GM23248 (cell line): ENCODE results near the gene SERPINB2. TPM values are rescaled to one million over a fixed set of nuclear protein-coding genes. Genes with fewer than 3 reads are reported as not detected.

Experiments
- DNase-seq: peaks from one replicate; pipeline ENCODE4 v3.0.0-alpha.2; 2015
- H2AFZ ChIP-seq: fragments of 200-600 bp; sonication (generic); 2 replicates; pipeline ENCODE4 v1.6.1; 2016; ENCODE audit warnings: antibody characterized with exemption
- H3F3A ChIP-seq: fragments of 200-600 bp; sonication (generic); 2 replicates; pipeline ENCODE4 v1.6.1; 2016; ENCODE audit warnings: mild to moderate bottlenecking, antibody characterized with exemption, mixed run types; ENCODE audit not compliant: insufficient read depth
- H3K27ac ChIP-seq: fragments of 200-600 bp; sonication (generic); 2 replicates; pipeline ENCODE4 v1.5.1; 2016; ENCODE audit warnings: mild to moderate bottlenecking
- H3K27me3 ChIP-seq: fragments of 200-600 bp; sonication (generic); replicated peaks from 2 replicates; pipeline ENCODE4 v1.6.1; 2016; ENCODE audit warnings: mild to moderate bottlenecking; ENCODE audit not compliant: insufficient read depth
- H3K36me3 ChIP-seq: fragments of 200-600 bp; sonication (generic); 2 replicates; pipeline ENCODE4 v1.6.1; 2016; ENCODE audit warnings: low read depth, mild to moderate bottlenecking
- H3K4me1 ChIP-seq: fragments of 200-600 bp; sonication (generic); 2 replicates; pipeline ENCODE4 v1.6.1; 2016; ENCODE audit warnings: mild to moderate bottlenecking; ENCODE audit not compliant: insufficient read depth
- H3K4me2 ChIP-seq: fragments of 200-600 bp; sonication (generic); one replicate; pipeline ENCODE4 v1.6.1; 2016; ENCODE audit warnings: mild to moderate bottlenecking; ENCODE audit not compliant: unreplicated experiment
- H3K4me3 ChIP-seq: fragments of 200-600 bp; sonication (generic); 2 replicates; pipeline ENCODE4 v1.5.1; 2016; ENCODE audit warnings: mild to moderate bottlenecking
- H3K79me2 ChIP-seq: fragments of 200-600 bp; sonication (generic); 2 replicates; pipeline ENCODE4 v1.6.1; 2016; ENCODE audit warnings: mild to moderate bottlenecking; ENCODE audit not compliant: insufficient read depth
- H3K9ac ChIP-seq: fragments of 200-600 bp; sonication (generic); 2 replicates; pipeline ENCODE4 v1.6.1; 2016; ENCODE audit warnings: mild to moderate bottlenecking
- H3K9me2 ChIP-seq: fragments of 200-600 bp; sonication (generic); 2 replicates; pipeline ENCODE4 v1.6.1; 2016; ENCODE audit warnings: mixed run types, mild to moderate bottlenecking, moderate library complexity; ENCODE audit not compliant: insufficient read depth
- H3K9me3 ChIP-seq: fragments of 200-600 bp; sonication (generic); one replicate; pipeline ENCODE4 v1.6.1; 2017; ENCODE audit warnings: low read depth
- H4K20me1 ChIP-seq: fragments of 200-600 bp; sonication (generic); 2 replicates; pipeline ENCODE4 v1.6.0; 2016; ENCODE audit not compliant: insufficient read depth
- EZH2 ChIP-seq: fragments of 200-600 bp; sonication (generic); IDR thresholded peaks from 2 replicates; pipeline ENCODE4 v1.6.1; 2018; ENCODE audit warnings: antibody characterized with exemption, mild to moderate bottlenecking; ENCODE audit not compliant: insufficient read depth, poor library complexity, severe bottlenecking
- EZH2phosphoT487 ChIP-seq: fragments of 200-600 bp; sonication (generic); IDR thresholded peaks from 2 replicates; pipeline ENCODE4 v1.6.1; 2018; ENCODE audit warnings: antibody characterized with exemption, moderate library complexity, mild to moderate bottlenecking, low read depth; ENCODE audit not compliant: insufficient read depth
- WGBS, 2 experiments: methylation state at CpG; one replicate each; pipeline ENCODE4 v1.1.6; 2015 to 2017; ENCODE audit warnings: low lambda C conversion rate in 2 of 2, low coverage in 1 of 2; ENCODE audit errors: missing lambda C conversion rate in 2 of 2; 5-methylcytosine and 5-hydroxymethylcytosine counted together
- in situ Hi-C: fragments of 300-500 bp; cut with MboI; formaldehyde crosslinking; loops from 2 replicates; pipeline ENCODE4 v1.15.0; 2020
- polyA plus RNA-seq: library from polyadenylated mRNA; unstranded; fragments of >200 nt; fragmentation: Nextera tagmentation; extraction: Ambion mirVana; gene quantifications from 2 replicates; pipeline ENCODE4 v1.2.1, GENCODE V29; 2016
- total RNA-seq: library from RNA; depleted of rRNA; stranded (reverse); fragments of >200 nt; shearing (Covaris generic); gene quantifications from 2 replicates; pipeline ENCODE4 v1.2.3, GENCODE V29; 2014

Gene SERPINB2
- total and polyA plus RNA-seq, 2 experiments from 2014 or later = 6.1 to 10.7 TPM

- Histone ChIP-seq H3K36me3 (no peaks in the 10 kb centered on the region), H3K4me1 (peaks cover 34% of the 10 kb centered on the region), H3K4me2 (peak overlapping the region; percentile 69), H3K27ac (peak overlapping the region; percentile 97), H3K4me3 (peak overlapping the region; percentile 24; the same call in 1 of the 2 replicates), H2AFZ (peak overlapping the region; percentile 68), H3K79me2 (no peaks in the 10 kb centered on the region), H3F3A (peaks cover 5% of the 10 kb centered on the region), H3K9ac (peak overlapping the region; percentile 72), H3K9me2 (no peaks in the 10 kb centered on the region), H3K9me3 (no peaks in the 10 kb centered on the region), H3K27me3 (no peaks in the 10 kb centered on the region), H4K20me1 (no peaks in the 10 kb centered on the region)
- WGBS, 2 experiments = 22 to 25% methylated on average over 3 of the region's 3 CpGs
- in situ Hi-C loops = no loop called here
- no peak for TF ChIP-seq EZH2phosphoT487
- TF ChIP-seq EZH2 = no peak
- peak; percentile 86 for DNase-seq
Measured at GRCh38 chr18:63869851-63870250, 17.7 kb upstream of the SERPINB2 start.

- 32 to 47% methylated on average over 1 of the region's 1 CpG for WGBS, 2 experiments
- peaks cover 5% of the 10 kb centered on the region for H3F3A ChIP-seq
- H3K27ac ChIP-seq = no peak overlapping the region
- in situ Hi-C loops = no loop called here
- no peaks in the 10 kb centered on the region for H3K27me3 ChIP-seq
- H3K9me2 ChIP-seq = no peaks in the 10 kb centered on the region
- H4K20me1 ChIP-seq = no peaks in the 10 kb centered on the region
- H3K9ac ChIP-seq = no peak overlapping the region
- no peak overlapping the region for H2AFZ ChIP-seq
- TF ChIP-seq EZH2 (no peak), EZH2phosphoT487 (no peak)
- DNase-seq = no peak
- H3K4me3 ChIP-seq = no peak overlapping the region
- no peaks in the 10 kb centered on the region for H3K79me2 ChIP-seq
- no peak overlapping the region for H3K4me2 ChIP-seq
- H3K9me3 ChIP-seq = no peaks in the 10 kb centered on the region
- H3K4me1 ChIP-seq = peaks cover 34% of the 10 kb centered on the region
- H3K36me3 ChIP-seq = no peaks in the 10 kb centered on the region
Measured at GRCh38 chr18:63871836-63872235, 15.7 kb upstream of the SERPINB2 start.

DNA sequence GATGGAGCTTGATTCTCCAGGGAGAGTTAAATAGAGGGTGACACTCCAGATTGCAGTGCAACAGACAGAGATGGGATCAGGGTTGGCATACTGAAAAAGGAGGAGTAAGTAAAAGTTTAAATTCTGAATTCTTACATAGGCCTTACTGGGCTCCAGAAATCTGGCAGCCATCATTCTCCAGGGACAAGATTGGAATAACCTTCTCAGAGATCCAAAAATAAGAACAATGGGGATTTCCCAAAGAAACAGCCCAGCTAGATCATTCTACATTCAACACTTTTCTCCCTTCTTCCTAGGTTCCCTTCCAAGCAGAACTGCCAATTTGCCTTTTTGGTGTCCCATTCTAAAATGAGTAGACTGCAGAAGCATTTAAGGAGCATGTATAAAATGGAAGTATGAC, 14.9 kb upstream of the SERPINB2 start:
- Histone ChIP-seq H3K36me3 (no peaks in the 10 kb centered on the region), H2AFZ (no peak overlapping the region), H3K27me3 (no peaks in the 10 kb centered on the region), H3K4me2 (no peak overlapping the region), H3K9me2 (no peaks in the 10 kb centered on the region), H3K4me3 (no peak overlapping the region), H3K79me2 (no peaks in the 10 kb centered on the region), H3K27ac (no peak overlapping the region), H3K9me3 (no peaks in the 10 kb centered on the region), H4K20me1 (no peaks in the 10 kb centered on the region), H3F3A (peaks cover 5% of the 10 kb centered on the region), H3K4me1 (peaks cover 26% of the 10 kb centered on the region), H3K9ac (no peak overlapping the region)
- TF ChIP-seq EZH2 (no peak), EZH2phosphoT487 (no peak)
- in situ Hi-C loops = no loop called here
- no peak for DNase-seq

DNA sequence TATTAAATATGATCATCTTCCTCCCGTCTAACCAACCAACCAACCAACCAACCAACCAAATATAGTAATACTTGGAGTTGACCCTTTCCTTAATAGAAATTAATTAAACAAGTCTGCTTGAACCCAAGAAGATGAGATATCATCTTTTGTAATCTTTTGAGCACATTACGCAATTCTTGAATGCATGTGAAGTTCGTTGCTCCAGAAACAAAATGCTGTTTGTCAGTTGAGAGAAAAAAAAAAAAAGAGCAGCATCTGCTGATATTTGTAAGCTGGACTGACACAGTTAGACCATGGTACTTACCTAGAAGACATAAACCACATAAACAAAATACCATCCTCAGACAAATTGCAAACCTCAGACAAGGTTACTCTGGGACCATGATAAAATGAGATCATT, 9.2 kb upstream of the SERPINB2 start:
- in situ Hi-C loops = no loop called here
- peaks cover 30% of the 10 kb centered on the region for H3F3A ChIP-seq
- H3K36me3 ChIP-seq = no peaks in the 10 kb centered on the region
- H3K9me3 ChIP-seq = no peaks in the 10 kb centered on the region
- peaks cover 33% of the 10 kb centered on the region for H3K4me1 ChIP-seq
- TF ChIP-seq EZH2 (no peak), EZH2phosphoT487 (no peak)
- H3K79me2 ChIP-seq = no peaks in the 10 kb centered on the region
- H3K27ac ChIP-seq = 0 out of 2 replicates have a peak overlapping the region, but pooled peaks have one; percentile 5
- DNase-seq = peak; percentile 71
- no peak overlapping the region for H2AFZ ChIP-seq
- H3K27me3 ChIP-seq = no peaks in the 10 kb centered on the region
- 23 to 29% methylated on average over 3 of the region's 3 CpGs for WGBS, 2 experiments
- H3K9me2 ChIP-seq = no peaks in the 10 kb centered on the region
- H4K20me1 ChIP-seq = no peaks in the 10 kb centered on the region
- H3K4me3 ChIP-seq = no peak overlapping the region
- H3K4me2 ChIP-seq = no peak overlapping the region
- no peak overlapping the region for H3K9ac ChIP-seq

DNA sequence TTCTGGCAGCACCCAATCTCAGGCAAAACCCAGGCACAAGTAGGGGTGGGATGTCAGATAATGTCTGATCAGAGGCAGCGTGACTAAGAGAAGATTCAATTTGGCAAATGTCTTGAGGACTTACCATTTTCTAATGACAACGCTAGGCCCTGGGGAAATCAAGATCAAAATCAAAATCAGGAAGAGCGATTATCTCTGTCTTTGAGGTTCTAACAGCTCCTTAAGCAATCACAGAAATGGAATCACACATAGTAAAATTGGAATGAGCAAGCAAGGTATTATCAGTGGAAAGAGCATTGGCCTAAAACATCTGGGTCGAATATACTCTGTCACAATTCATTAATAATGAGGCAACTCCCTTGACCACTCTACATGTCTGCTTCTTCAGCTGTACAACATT, 8.6 kb upstream of the SERPINB2 start:
- Histone ChIP-seq H3K36me3 (no peaks in the 10 kb centered on the region), H3K79me2 (no peaks in the 10 kb centered on the region), H3K4me1 (peaks cover 38% of the 10 kb centered on the region), H4K20me1 (no peaks in the 10 kb centered on the region), H2AFZ (no peak overlapping the region), H3K4me3 (no peak overlapping the region), H3K9ac (no peak overlapping the region), H3K9me2 (no peaks in the 10 kb centered on the region), H3K4me2 (no peak overlapping the region), H3F3A (peaks cover 30% of the 10 kb centered on the region), H3K27me3 (no peaks in the 10 kb centered on the region), H3K27ac (0 out of 2 replicates have a peak overlapping the region, but pooled peaks have one; percentile 5), H3K9me3 (no peaks in the 10 kb centered on the region)
- DNase-seq = no peak
- no peak for TF ChIP-seq EZH2phosphoT487
- no peak for TF ChIP-seq EZH2
- in situ Hi-C loops = no loop called here
- 59 to 72% methylated on average over 4 of the region's 4 CpGs for WGBS, 2 experiments
